H9 (cell line): Measurements from ENCODE around the gene BSG. TPM values are rescaled to one million over a fixed set of nuclear protein-coding genes. Genes with fewer than 3 reads are reported as not detected.
"Not testable (repeated sequence)": the region's sequence is repeated elsewhere in the genome, so short reads cannot be mapped to it uniquely, and the experiment has no call there.

Experiments used
- DNase-seq: peaks from one replicate; pipeline ENCODE4 v3.0.0-alpha.2; 2017
- H2AFZ ChIP-seq: one replicate; pipeline ENCODE4 v1.6.1; 2013; ENCODE audit warnings: mild to moderate bottlenecking, low read length, control low read depth, moderate library complexity
- H2AK5ac ChIP-seq: 2 replicates; pipeline ENCODE4 v1.6.1; 2013; ENCODE audit warnings: low read length, control low read depth, mixed read lengths; ENCODE audit not compliant: insufficient read length
- H2BK120ac ChIP-seq: one replicate; pipeline ENCODE4 v1.6.1; 2013; ENCODE audit warnings: low read depth, mild to moderate bottlenecking, low read length, control low read depth, inconsistent platforms; ENCODE audit not compliant: poor library complexity, severe bottlenecking
- H2BK12ac ChIP-seq: 2 replicates; pipeline ENCODE4 v1.6.1; 2013; ENCODE audit warnings: low read length, control low read depth, mixed read lengths, low read depth; ENCODE audit not compliant: insufficient read length
- H2BK15ac ChIP-seq: 2 replicates; pipeline ENCODE4 v1.6.1; 2013; ENCODE audit warnings: low read depth, low read length, control low read depth
- H2BK20ac ChIP-seq: one replicate; pipeline ENCODE4 v1.6.1; 2013; ENCODE audit warnings: low read depth, mild to moderate bottlenecking, low read length, control low read depth, inconsistent platforms; ENCODE audit not compliant: poor library complexity, severe bottlenecking
- H2BK5ac ChIP-seq: 2 replicates; pipeline ENCODE4 v1.6.1; 2013; ENCODE audit warnings: low read length, control low read depth, mixed read lengths; ENCODE audit not compliant: insufficient read length
- H3K14ac ChIP-seq: 2 replicates; pipeline ENCODE4 v1.6.1; 2013; ENCODE audit warnings: low read length, control low read depth; ENCODE audit not compliant: insufficient read depth
- H3K18ac ChIP-seq: 2 replicates; pipeline ENCODE4 v1.6.1; 2013; ENCODE audit warnings: low read depth, mild to moderate bottlenecking, mixed read lengths, low read length, control low read depth; ENCODE audit not compliant: insufficient read length
- H3K23ac ChIP-seq: 2 replicates; pipeline ENCODE4 v1.6.1; 2013; ENCODE audit warnings: low read length, control low read depth, mixed read lengths, low read depth; ENCODE audit not compliant: insufficient read length
- H3K23me2 ChIP-seq: 2 replicates; pipeline ENCODE4 v1.6.1; 2013; ENCODE audit warnings: low read depth, mild to moderate bottlenecking, mixed read lengths, low read length, control low read depth; ENCODE audit not compliant: insufficient read length, poor library complexity, severe bottlenecking
- H3K27ac ChIP-seq: 2 replicates; pipeline ENCODE4 v1.5.1; 2013; ENCODE audit warnings: low read length, control low read depth, mixed read lengths, low read depth; ENCODE audit not compliant: insufficient read length
- H3K27me3 ChIP-seq: 2 replicates; pipeline ENCODE4 v1.6.1; 2013; ENCODE audit warnings: low read length, control low read depth, inconsistent platforms; ENCODE audit not compliant: insufficient read depth
- H3K4ac ChIP-seq: 2 replicates; pipeline ENCODE4 v1.6.1; 2013; ENCODE audit warnings: low read depth, mild to moderate bottlenecking, control low read depth, inconsistent platforms, low read length, moderate library complexity
- H3K4me1 ChIP-seq: 2 replicates; pipeline ENCODE4 v1.6.1; 2013; ENCODE audit warnings: low read length, control low read depth, inconsistent platforms; ENCODE audit not compliant: insufficient read depth
- H3K4me2 ChIP-seq: 2 replicates; pipeline ENCODE4 v1.6.1; 2013; ENCODE audit warnings: low read length, control low read depth, mixed read lengths; ENCODE audit not compliant: insufficient read length, insufficient read depth
- H3K56ac ChIP-seq: 2 replicates; pipeline ENCODE4 v1.6.1; 2013; ENCODE audit warnings: low read depth, mild to moderate bottlenecking, mixed read lengths, low read length, control low read depth; ENCODE audit not compliant: insufficient read length
- H3K79me1 ChIP-seq: 2 replicates; pipeline ENCODE4 v1.6.1; 2013; ENCODE audit warnings: low read depth, mild to moderate bottlenecking, moderate library complexity, low read length, control low read depth, inconsistent platforms; ENCODE audit not compliant: insufficient read depth, poor library complexity, severe bottlenecking
- H3K79me2 ChIP-seq: 2 replicates; pipeline ENCODE4 v1.6.1; 2013; ENCODE audit warnings: low read length, control low read depth, inconsistent platforms; ENCODE audit not compliant: insufficient read depth
- H3K9ac ChIP-seq: 2 replicates; pipeline ENCODE4 v1.6.1; 2013; ENCODE audit warnings: low read length, control low read depth, mixed read lengths; ENCODE audit not compliant: insufficient read length; ENCODE audit errors: extremely low read depth
- H3K9me3 ChIP-seq: one replicate; pipeline ENCODE4 v1.6.1; 2013; ENCODE audit warnings: low read depth, low read length, inconsistent platforms; ENCODE audit not compliant: control insufficient read depth
- H3T11ph ChIP-seq: one replicate; pipeline ENCODE4 v1.6.1; 2013; ENCODE audit warnings: mild to moderate bottlenecking, low read length, control low read depth, inconsistent platforms
- H4K20me1 ChIP-seq: one replicate; pipeline ENCODE4 v1.6.1; 2013; ENCODE audit not compliant: control insufficient read depth, insufficient read length, insufficient read depth
- H4K5ac ChIP-seq: 2 replicates; pipeline ENCODE4 v1.6.1; 2013; ENCODE audit warnings: low read depth, mild to moderate bottlenecking, mixed read lengths, low read length, control low read depth; ENCODE audit not compliant: insufficient read length
- H4K8ac ChIP-seq: replicated peaks from 2 replicates; pipeline ENCODE4 v1.6.1; 2013; ENCODE audit warnings: low read length, control low read depth, mixed read lengths, low read depth; ENCODE audit not compliant: insufficient read length
- H4K91ac ChIP-seq: 2 replicates; pipeline ENCODE4 v1.6.1; 2013; ENCODE audit warnings: low read depth, mild to moderate bottlenecking, moderate library complexity, mixed read lengths, low read length, control low read depth; ENCODE audit not compliant: insufficient read length
- H3K27ac Mint-ChIP-seq, 3 experiments: 2 replicates in 2 of 3; 3 replicates in 1 of 3; pipeline ENCODE4 v1.8.0; 2020 to 2021; ENCODE audit warnings: mixed read lengths in 3 of 3, mild to moderate bottlenecking in 1 of 3, moderate library complexity in 1 of 3
- H3K27me3 Mint-ChIP-seq: 2 replicates; pipeline ENCODE4 v1.8.0; 2021; ENCODE audit warnings: low read depth, mild to moderate bottlenecking, moderate library complexity, mixed read lengths
- H3K36me3 Mint-ChIP-seq, 3 experiments: 2 replicates in 2 of 3; 3 replicates in 1 of 3; pipeline ENCODE4 v1.8.0; 2020 to 2021; ENCODE audit warnings: low read depth in 3 of 3, mixed read lengths in 3 of 3; ENCODE audit not compliant: insufficient read depth in 1 of 3
- H3K4me1 Mint-ChIP-seq, 2 experiments: 2 replicates each; pipeline ENCODE4 v1.8.0; 2020; ENCODE audit warnings: mixed read lengths in 2 of 2
- H3K4me3 Mint-ChIP-seq, 2 experiments: 2 replicates in 1 of 2; 3 replicates in 1 of 2; pipeline ENCODE4 v1.8.0; 2020 to 2021; ENCODE audit warnings: mild to moderate bottlenecking in 2 of 2, mixed read lengths in 2 of 2, moderate library complexity in 1 of 2
- H3K9me3 Mint-ChIP-seq, 2 experiments: 2 replicates in 1 of 2; 3 replicates in 1 of 2; pipeline ENCODE4 v1.8.0; 2020; ENCODE audit warnings: mild to moderate bottlenecking in 2 of 2, mixed read lengths in 2 of 2, moderate library complexity in 1 of 2
- WGBS: extraction: QIAGEN DNeasy Blood & Tissue Kit; methylation state at CpG from one replicate; pipeline ENCODE4 v1.1.7; 2013; ENCODE audit warnings: missing lambda C conversion rate, low lambda C conversion rate, mixed read lengths; ENCODE audit not compliant: insufficient read length; ENCODE audit errors: extremely low coverage; 5-methylcytosine and 5-hydroxymethylcytosine counted together
- total RNA-seq: library from RNA; stranded (reverse); gene quantifications from 2 replicates; pipeline ENCODE4 v1.2.1, GENCODE V29; 2021
- TF ChIP-seq, protein P1 (sequence below): fragments of 200-600 bp; sonication (generic); conservative IDR thresholded peaks from 3 replicates; pipeline ENCODE4 v1.8.0; 2021; ENCODE audit warnings: antibody characterized with exemption, mild to moderate bottlenecking

The BSG gene
- total RNA-seq, 1 experiment from 2014 or later: 715 TPM

- WGBS: no CpG with 5 or more reads among the region's 19 CpGs
- Histone ChIP-seq H3K18ac (no peak overlapping the region), H3K4me1 (no peaks in the 10 kb centered on the region), H2AFZ (no peak overlapping the region), H3K79me2 (no peaks in the 10 kb centered on the region), H3K27ac (no peak overlapping the region), H3K23ac (no peak overlapping the region), H4K5ac (no peak overlapping the region), H2AK5ac (no peak overlapping the region), H3K9me3 (no peaks in the 10 kb centered on the region), H3K23me2 (no peaks in the 10 kb centered on the region), H2BK15ac (no peak overlapping the region), H3K4ac (no peak overlapping the region), H3K4me2 (no peak overlapping the region), H3K79me1 (peaks cover 10% of the 10 kb centered on the region), H4K8ac (no peak overlapping the region), H3K56ac (no peak overlapping the region), H3K27me3 (no peaks in the 10 kb centered on the region), H4K91ac (no peak overlapping the region), H2BK20ac (no peak overlapping the region), H3T11ph (no peak overlapping the region), H2BK5ac (no peak overlapping the region), H2BK12ac (no peak overlapping the region), H3K9ac (no peak overlapping the region), H3K14ac (no peak overlapping the region), H4K20me1 (no peaks in the 10 kb centered on the region), H2BK120ac (no peak overlapping the region)
- H3K4me3 Mint-ChIP-seq: 0 out of 5 replicates have a peak overlapping the region, but pooled peaks of 1 of the 2 experiments have one; percentile 35
- TF ChIP-seq, protein P1, sequence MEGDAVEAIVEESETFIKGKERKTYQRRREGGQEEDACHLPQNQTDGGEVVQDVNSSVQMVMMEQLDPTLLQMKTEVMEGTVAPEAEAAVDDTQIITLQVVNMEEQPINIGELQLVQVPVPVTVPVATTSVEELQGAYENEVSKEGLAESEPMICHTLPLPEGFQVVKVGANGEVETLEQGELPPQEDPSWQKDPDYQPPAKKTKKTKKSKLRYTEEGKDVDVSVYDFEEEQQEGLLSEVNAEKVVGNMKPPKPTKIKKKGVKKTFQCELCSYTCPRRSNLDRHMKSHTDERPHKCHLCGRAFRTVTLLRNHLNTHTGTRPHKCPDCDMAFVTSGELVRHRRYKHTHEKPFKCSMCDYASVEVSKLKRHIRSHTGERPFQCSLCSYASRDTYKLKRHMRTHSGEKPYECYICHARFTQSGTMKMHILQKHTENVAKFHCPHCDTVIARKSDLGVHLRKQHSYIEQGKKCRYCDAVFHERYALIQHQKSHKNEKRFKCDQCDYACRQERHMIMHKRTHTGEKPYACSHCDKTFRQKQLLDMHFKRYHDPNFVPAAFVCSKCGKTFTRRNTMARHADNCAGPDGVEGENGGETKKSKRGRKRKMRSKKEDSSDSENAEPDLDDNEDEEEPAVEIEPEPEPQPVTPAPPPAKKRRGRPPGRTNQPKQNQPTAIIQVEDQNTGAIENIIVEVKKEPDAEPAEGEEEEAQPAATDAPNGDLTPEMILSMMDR: peak; percentile 83
- peak overlapping the region in 2 of 3 experiments; percentile 45 to 49; a peak in 2 of 7 replicates for H3K27ac Mint-ChIP-seq
- peak; percentile 69 for DNase-seq
- H3K4me1 Mint-ChIP-seq: peaks cover 5% of the 10 kb centered on the region in 2 experiments; a peak in 3 of 4 replicates
- no peaks in the 10 kb centered on the region for H3K27me3 Mint-ChIP-seq
- H3K36me3 Mint-ChIP-seq: peaks cover 37 to 58% (median 46%) of the 10 kb centered on the region in 3 experiments; a peak in 6 of 7 replicates
- H3K9me3 Mint-ChIP-seq: no peaks in the 10 kb centered on the region
Observed at GRCh38 chr19:628168-628567, 55.8 kb downstream of the BSG start.

DNA sequence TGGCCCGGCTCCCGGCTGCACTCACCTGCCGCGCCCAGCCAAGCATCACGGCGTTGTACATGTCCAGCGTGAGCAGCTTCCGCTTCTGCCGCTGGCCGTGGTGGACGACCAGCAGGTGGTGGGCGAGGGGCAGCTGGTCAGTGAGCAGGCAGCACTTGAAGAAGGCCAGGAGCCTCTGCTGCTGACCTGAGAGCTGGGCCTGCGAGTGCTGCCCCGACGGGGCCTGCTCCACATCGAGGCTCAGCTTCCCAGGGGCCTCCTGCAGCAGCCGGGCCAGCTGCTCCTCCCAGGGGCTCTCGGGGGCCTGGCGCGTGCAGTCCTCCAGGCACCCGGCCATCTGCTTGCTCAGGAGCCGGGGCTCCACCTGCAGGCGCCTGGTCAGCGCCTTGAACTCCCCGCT lies 57.1 kb downstream of the BSG start:
- H3K56ac ChIP-seq: not testable (repeated sequence)

More for the DNA sequence above, 57.1 kb downstream of the BSG start:
- peaks cover 7 to 13% of the 10 kb centered on the region in 2 experiments for H3K4me1 Mint-ChIP-seq
- not testable (repeated sequence) for H3K23me2 ChIP-seq, H3K14ac ChIP-seq, H3K4me3 Mint-ChIP-seq, H3K23ac ChIP-seq, H2BK120ac ChIP-seq, H3K27me3 ChIP-seq, DNase-seq, H4K91ac ChIP-seq, H2BK20ac ChIP-seq, H4K8ac ChIP-seq, H3K4ac ChIP-seq, H2AFZ ChIP-seq, H2BK15ac ChIP-seq, H3K4me2 ChIP-seq, H3T11ph ChIP-seq, H2BK5ac ChIP-seq, H3K27ac ChIP-seq, H3K27ac Mint-ChIP-seq, H3K4me1 ChIP-seq, H2BK12ac ChIP-seq, H3K27me3 Mint-ChIP-seq, H3K9me3 ChIP-seq, H2AK5ac ChIP-seq, H4K5ac ChIP-seq, H3K79me1 ChIP-seq, H3K9me3 Mint-ChIP-seq, H3K9ac ChIP-seq, H3K79me2 ChIP-seq, H3K18ac ChIP-seq, H4K20me1 ChIP-seq
- peaks cover 26 to 47% (median 35%) of the 10 kb centered on the region in 3 experiments; a peak in 6 of 7 replicates for H3K36me3 Mint-ChIP-seq
- no CpG with 5 or more reads among the region's 25 CpGs for WGBS
